OCI-LY1 (cell line): ENCODE data around the gene BMERB1.
"Not testable (repeated sequence)": the region's sequence is repeated elsewhere in the genome, so short reads cannot be mapped to it uniquely, and the experiment has no call there.

Experiments used
- H2AFZ ChIP-seq: fragments of 200-600 bp; sonication (generic), shearing (Covaris generic); 2 replicates; pipeline ENCODE4 v1.6.0; 2014; ENCODE audit warnings: antibody characterized with exemption, mild to moderate bottlenecking, low read length
- H3F3A ChIP-seq: fragments of 200-600 bp; sonication (generic), shearing (Covaris generic); 2 replicates; pipeline ENCODE4 v1.6.0; 2014; ENCODE audit warnings: mild to moderate bottlenecking, antibody characterized with exemption, low read length, moderate library complexity; ENCODE audit not compliant: insufficient read depth
- H3K27ac ChIP-seq: fragments of 200-600 bp; sonication (generic); 2 replicates; pipeline ENCODE4 v1.5.1; 2014; ENCODE audit warnings: low read length, mixed run types, mild to moderate bottlenecking, low read depth; ENCODE audit not compliant: poor library complexity, severe bottlenecking
- H3K27me3 ChIP-seq: fragments of 200-600 bp; sonication (generic); 2 replicates; pipeline ENCODE4 v1.6.0; 2014; ENCODE audit warnings: antibody characterized with exemption, mild to moderate bottlenecking, low read length, moderate library complexity; ENCODE audit not compliant: insufficient read depth
- H3K36me3 ChIP-seq: fragments of 200-600 bp; sonication (generic); 2 replicates; pipeline ENCODE4 v1.6.1; 2014; ENCODE audit warnings: mild to moderate bottlenecking, antibody characterized with exemption, low read length, moderate library complexity, mixed read lengths; ENCODE audit not compliant: insufficient read depth
- H3K4me1 ChIP-seq: fragments of 200-600 bp; sonication (generic); 2 replicates; pipeline ENCODE4 v1.5.1; 2014; ENCODE audit warnings: mild to moderate bottlenecking, low read length, moderate library complexity; ENCODE audit not compliant: insufficient read depth, severe bottlenecking
- H3K4me2 ChIP-seq: fragments of 200-600 bp; sonication (generic), shearing (Covaris generic); 2 replicates; pipeline ENCODE4 v1.6.1; 2014; ENCODE audit warnings: low read length
- H3K4me3 ChIP-seq: fragments of 200-600 bp; sonication (generic); 2 replicates; pipeline ENCODE4 v1.5.1; 2014; ENCODE audit warnings: low read length, low read depth, mild to moderate bottlenecking, mixed read lengths; ENCODE audit not compliant: poor library complexity, severe bottlenecking
- H3K79me2 ChIP-seq: fragments of 200-600 bp; shearing (Covaris generic); 2 replicates; pipeline ENCODE4 v1.6.1; 2016; ENCODE audit warnings: mixed run types, low read length, mixed read lengths; ENCODE audit not compliant: insufficient read depth
- H3K9ac ChIP-seq: fragments of 200-600 bp; sonication (generic), shearing (Covaris generic); 2 replicates; pipeline ENCODE4 v1.6.1; 2014; ENCODE audit warnings: mild to moderate bottlenecking, low read length, mixed read lengths
- H3K9me2 ChIP-seq: fragments of 200-600 bp; sonication (generic), shearing (Covaris generic); 2 replicates; pipeline ENCODE4 v1.6.1; 2014; ENCODE audit warnings: low read depth, mild to moderate bottlenecking, low read length, mixed read lengths
- H3K9me3 ChIP-seq: fragments of 200-600 bp; shearing (Covaris generic); 2 replicates; pipeline ENCODE4 v1.6.1; 2014; ENCODE audit warnings: low read length, mixed read lengths
- H4K20me1 ChIP-seq: fragments of 200-600 bp; sonication (generic), shearing (Covaris generic); 2 replicates; pipeline ENCODE4 v1.6.0; 2016; ENCODE audit warnings: mild to moderate bottlenecking, low read length; ENCODE audit not compliant: insufficient read depth
- EZH2 ChIP-seq: fragments of 200-600 bp; sonication (generic), shearing (Covaris generic); IDR thresholded peaks from 2 replicates; pipeline ENCODE4 v1.8.0; 2017; ENCODE audit warnings: borderline replicate concordance, mixed run types, mild to moderate bottlenecking, antibody characterized with exemption, low read length, moderate library complexity, mixed read lengths
- TF ChIP-seq, protein P1 (sequence below): fragments of 200-600 bp; sonication (generic), shearing (Covaris generic); IDR thresholded peaks from 2 replicates; pipeline ENCODE4 v1.5.1; 2017; ENCODE audit warnings: mild to moderate bottlenecking, antibody characterized with exemption, low read length, moderate library complexity, mixed read lengths

The BMERB1 gene

DNA sequence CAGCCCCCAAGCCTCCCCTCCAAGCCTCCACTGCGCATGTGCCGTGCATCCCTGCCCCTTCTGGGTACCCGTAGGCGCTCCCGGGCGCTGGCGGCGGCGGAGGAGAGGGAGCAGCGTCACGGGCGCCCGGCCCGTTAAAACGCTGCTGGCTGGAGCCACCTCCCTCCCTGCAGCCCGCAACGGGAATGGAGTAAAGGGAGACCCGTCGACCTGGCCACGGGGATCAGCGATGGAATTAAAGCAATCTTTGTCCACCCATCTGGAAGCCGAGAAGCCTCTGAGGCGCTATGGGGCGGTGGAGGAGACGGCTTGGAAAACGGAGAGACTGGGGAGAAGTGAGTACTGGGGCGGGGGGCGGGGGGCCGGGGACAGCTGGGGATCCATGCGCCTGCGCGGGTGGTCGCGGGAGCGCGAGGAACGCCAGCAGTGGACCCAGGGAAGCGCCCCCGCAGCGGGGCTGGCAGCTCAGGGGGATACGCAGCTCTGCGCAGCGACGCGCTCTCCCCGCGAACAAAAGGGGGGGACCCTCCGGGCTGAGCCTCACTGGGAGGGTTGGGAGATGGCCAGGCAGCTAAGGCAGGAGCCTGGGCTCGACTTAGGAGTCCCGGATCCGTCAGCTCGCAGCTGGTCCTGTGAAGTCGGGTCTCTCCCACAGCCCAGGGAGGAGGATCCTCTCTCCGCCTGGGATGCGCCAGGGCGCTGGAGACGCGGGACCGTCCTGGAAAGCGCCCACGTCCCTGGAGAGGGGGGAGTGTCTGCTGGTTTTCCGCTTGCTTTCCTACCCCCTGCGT, at the start of gene BMERB1:
Gene BMERB1 (plus strand): TSS at position 164 of the 791 bp plus-strand sequence. CDS start 66 bp downstream, at position 230.
- TF ChIP-seq, protein P1, sequence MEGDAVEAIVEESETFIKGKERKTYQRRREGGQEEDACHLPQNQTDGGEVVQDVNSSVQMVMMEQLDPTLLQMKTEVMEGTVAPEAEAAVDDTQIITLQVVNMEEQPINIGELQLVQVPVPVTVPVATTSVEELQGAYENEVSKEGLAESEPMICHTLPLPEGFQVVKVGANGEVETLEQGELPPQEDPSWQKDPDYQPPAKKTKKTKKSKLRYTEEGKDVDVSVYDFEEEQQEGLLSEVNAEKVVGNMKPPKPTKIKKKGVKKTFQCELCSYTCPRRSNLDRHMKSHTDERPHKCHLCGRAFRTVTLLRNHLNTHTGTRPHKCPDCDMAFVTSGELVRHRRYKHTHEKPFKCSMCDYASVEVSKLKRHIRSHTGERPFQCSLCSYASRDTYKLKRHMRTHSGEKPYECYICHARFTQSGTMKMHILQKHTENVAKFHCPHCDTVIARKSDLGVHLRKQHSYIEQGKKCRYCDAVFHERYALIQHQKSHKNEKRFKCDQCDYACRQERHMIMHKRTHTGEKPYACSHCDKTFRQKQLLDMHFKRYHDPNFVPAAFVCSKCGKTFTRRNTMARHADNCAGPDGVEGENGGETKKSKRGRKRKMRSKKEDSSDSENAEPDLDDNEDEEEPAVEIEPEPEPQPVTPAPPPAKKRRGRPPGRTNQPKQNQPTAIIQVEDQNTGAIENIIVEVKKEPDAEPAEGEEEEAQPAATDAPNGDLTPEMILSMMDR = no peak
- no peak for TF ChIP-seq EZH2
- Histone ChIP-seq H3K79me2 (no peaks in the 10 kb centered on the region), H3K9me2 (no peaks in the 10 kb centered on the region), H2AFZ (no peak within 1 kb of the TSS), H3K9ac (no peak within 1 kb of the TSS), H3F3A (no peaks in the 10 kb centered on the region), H3K4me2 (no peak within 1 kb of the TSS), H3K27ac (no peak within 1 kb of the TSS), H3K27me3 (no peaks in the 10 kb centered on the region), H3K9me3 (no peaks in the 10 kb centered on the region), H3K36me3 (no peaks in the 10 kb centered on the region), H4K20me1 (no peaks in the 10 kb centered on the region), H3K4me3 (no peak within 1 kb of the TSS), H3K4me1 (no peaks in the 10 kb centered on the region)

DNA sequence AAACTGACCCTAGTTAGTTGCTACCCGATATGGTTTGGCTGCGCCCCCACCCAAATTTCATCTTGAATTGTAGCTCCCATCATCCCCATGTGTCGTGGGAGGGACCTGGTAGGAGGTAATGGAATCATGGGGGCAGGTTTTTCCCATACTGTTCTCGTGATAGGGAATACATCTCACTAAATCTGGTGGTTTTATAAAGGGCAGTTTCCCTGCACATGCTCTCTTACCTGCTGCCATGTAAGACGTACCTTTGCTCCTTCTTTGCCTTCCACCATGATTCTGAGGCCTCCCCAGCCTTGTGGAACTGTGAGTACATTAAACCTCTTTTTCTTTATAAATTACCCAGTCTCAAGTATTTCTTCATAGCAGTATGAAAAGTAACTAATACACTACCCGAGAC, 46.3 kb upstream of the BMERB1 start:
- not testable (repeated sequence) for H3K4me3 ChIP-seq, H3K36me3 ChIP-seq, H3K79me2 ChIP-seq, H2AFZ ChIP-seq, H3K4me2 ChIP-seq, H3K27ac ChIP-seq, H3K9me3 ChIP-seq, H3K4me1 ChIP-seq, H3K9ac ChIP-seq, H4K20me1 ChIP-seq, H3K9me2 ChIP-seq, H3F3A ChIP-seq, H3K27me3 ChIP-seq

DNA sequence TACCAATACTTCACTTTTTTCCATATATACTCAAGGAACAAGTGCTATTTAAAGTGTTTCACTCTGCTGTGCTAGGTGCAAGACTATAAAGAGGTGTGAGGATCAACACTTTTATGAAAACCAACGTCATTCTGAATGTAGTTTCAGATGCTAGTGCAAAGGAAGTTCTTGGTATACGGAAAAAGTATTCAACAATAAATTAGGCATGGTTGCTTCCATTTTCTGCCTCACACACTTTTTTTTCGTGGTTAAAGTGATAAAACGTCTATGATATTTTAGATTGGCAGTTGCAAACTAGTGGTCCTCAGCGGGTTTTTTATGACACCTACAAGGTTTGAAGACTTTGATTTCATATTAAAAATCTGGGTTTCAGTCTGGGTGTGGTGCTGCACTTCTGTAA, 44.5 kb upstream of the BMERB1 start:
- H4K20me1 ChIP-seq, H3F3A ChIP-seq, H3K79me2 ChIP-seq, H3K36me3 ChIP-seq, H3K4me1 ChIP-seq, H3K9ac ChIP-seq, H3K4me2 ChIP-seq, H3K9me3 ChIP-seq, H2AFZ ChIP-seq, H3K9me2 ChIP-seq, H3K4me3 ChIP-seq, H3K27ac ChIP-seq, H3K27me3 ChIP-seq: not testable (repeated sequence)

GRCh38 chr16:15393025-15393424, 41.4 kb upstream of the BMERB1 start:
- not testable (repeated sequence) for H2AFZ ChIP-seq, H4K20me1 ChIP-seq, H3F3A ChIP-seq, H3K79me2 ChIP-seq, H3K27me3 ChIP-seq, H3K36me3 ChIP-seq, H3K9ac ChIP-seq, H3K9me2 ChIP-seq, H3K4me1 ChIP-seq, H3K4me2 ChIP-seq, H3K4me3 ChIP-seq, H3K27ac ChIP-seq, H3K9me3 ChIP-seq

DNA sequence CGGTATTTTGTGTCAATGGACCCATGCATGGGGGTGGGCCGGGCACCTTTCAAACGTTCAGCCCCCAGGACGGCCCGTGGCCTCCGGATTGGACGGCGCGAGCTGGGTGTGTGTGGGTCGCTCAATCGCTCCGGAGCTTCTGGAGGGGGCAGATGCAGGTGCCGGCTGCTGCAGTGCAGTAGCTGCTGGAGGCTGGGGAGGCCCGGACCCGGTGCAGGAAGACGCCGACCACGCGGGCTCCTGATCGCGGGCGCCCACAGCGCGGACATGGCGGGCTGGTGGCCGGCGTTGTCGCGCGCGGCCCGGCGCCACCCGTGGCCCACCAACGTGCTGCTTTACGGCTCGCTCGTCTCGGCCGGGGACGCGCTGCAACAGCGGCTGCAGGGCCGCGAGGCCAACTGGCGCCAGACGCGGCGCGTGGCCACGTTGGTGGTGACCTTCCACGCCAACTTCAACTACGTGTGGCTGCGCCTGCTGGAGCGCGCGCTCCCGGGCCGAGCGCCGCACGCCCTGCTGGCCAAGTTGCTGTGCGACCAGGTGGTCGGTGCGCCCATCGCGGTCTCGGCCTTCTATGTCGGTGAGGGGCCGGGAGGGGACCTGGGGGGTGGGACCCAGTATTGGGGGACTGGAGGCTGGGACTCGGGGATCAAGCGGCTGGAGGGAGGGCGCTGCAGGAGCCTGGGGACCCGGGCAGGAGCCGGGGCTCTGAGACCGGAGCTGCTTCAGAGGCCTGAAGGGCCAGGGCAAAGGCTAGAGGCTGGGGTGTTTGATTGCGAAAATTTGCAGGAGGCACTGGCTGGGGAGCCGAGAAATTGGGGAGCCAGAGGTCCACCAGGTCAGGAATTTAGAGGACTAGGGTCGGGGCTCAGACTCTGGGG, 38.5 kb upstream of the BMERB1 start, which contains the start of gene MPV17L:
Gene MPV17L (plus strand): TSS at position 124 of the 878 bp plus-strand sequence. CDS start 144 bp downstream, at position 268.
- not testable (repeated sequence) for H3K27me3 ChIP-seq, H3K4me2 ChIP-seq, H3K9me2 ChIP-seq, H3K9me3 ChIP-seq, H3F3A ChIP-seq, H3K79me2 ChIP-seq, H3K9ac ChIP-seq, H3K4me3 ChIP-seq, H3K4me1 ChIP-seq, H2AFZ ChIP-seq, H3K27ac ChIP-seq, H4K20me1 ChIP-seq, H3K36me3 ChIP-seq

DNA sequence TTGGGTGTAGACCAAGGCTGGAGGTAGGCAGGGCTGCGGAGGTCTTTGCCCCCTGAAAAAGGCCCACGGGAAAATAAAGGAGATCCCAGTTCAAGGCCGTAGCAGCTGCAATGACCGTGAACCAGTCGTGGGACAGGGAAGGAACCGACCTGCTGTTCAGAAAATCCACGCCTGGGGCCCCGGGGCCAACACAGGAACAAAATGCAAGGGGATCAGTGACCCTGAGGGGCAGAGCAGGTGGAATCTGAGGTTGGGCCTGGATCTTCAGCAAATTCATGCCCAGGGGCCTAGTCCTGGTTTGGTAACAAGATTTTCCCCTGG, 37.9 kb upstream of the BMERB1 start:
- H3K9ac ChIP-seq, H3K4me2 ChIP-seq: not testable (repeated sequence)

More for the DNA sequence above, 37.9 kb upstream of the BMERB1 start:
- not testable (repeated sequence) for H3K27me3 ChIP-seq, H3K4me3 ChIP-seq, H3K36me3 ChIP-seq, H3K27ac ChIP-seq, H3F3A ChIP-seq, H3K9me3 ChIP-seq, H3K4me1 ChIP-seq, H4K20me1 ChIP-seq, H3K9me2 ChIP-seq, H3K79me2 ChIP-seq, H2AFZ ChIP-seq
